GM12801 (cell line): ENCODE measurements around the gene KIF3B.

ENCODE experiments used
- TF ChIP-seq, protein P1 (sequence below): IDR thresholded peaks from one replicate; pipeline ENCODE4 v1.5.1; 2011; ENCODE audit warnings: control low read depth; ENCODE audit not compliant: insufficient read length; ENCODE audit errors: extremely low read depth

The KIF3B gene

DNA sequence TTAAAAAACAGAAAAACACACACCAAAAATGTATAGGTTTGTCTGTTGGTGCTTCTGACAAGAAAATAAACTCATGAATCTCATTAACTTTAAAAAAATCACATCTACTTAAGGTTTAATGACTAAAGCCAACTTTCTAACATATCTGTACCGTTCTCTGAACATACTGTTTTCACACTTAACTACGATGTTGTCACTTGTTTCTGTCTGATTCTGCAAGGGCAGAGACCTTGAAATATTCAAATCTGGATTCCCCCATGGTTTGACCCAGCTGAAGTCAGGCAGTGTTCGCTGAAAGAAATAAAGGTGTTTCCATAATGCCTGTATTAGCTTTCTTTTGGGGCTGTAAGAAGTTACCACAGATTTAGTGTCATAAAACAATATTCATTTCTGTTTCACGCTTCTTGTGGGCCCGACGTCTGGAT is 78.0 kb downstream of the KIF3B start:
- TF ChIP-seq, protein P1, sequence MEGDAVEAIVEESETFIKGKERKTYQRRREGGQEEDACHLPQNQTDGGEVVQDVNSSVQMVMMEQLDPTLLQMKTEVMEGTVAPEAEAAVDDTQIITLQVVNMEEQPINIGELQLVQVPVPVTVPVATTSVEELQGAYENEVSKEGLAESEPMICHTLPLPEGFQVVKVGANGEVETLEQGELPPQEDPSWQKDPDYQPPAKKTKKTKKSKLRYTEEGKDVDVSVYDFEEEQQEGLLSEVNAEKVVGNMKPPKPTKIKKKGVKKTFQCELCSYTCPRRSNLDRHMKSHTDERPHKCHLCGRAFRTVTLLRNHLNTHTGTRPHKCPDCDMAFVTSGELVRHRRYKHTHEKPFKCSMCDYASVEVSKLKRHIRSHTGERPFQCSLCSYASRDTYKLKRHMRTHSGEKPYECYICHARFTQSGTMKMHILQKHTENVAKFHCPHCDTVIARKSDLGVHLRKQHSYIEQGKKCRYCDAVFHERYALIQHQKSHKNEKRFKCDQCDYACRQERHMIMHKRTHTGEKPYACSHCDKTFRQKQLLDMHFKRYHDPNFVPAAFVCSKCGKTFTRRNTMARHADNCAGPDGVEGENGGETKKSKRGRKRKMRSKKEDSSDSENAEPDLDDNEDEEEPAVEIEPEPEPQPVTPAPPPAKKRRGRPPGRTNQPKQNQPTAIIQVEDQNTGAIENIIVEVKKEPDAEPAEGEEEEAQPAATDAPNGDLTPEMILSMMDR: no peak

DNA sequence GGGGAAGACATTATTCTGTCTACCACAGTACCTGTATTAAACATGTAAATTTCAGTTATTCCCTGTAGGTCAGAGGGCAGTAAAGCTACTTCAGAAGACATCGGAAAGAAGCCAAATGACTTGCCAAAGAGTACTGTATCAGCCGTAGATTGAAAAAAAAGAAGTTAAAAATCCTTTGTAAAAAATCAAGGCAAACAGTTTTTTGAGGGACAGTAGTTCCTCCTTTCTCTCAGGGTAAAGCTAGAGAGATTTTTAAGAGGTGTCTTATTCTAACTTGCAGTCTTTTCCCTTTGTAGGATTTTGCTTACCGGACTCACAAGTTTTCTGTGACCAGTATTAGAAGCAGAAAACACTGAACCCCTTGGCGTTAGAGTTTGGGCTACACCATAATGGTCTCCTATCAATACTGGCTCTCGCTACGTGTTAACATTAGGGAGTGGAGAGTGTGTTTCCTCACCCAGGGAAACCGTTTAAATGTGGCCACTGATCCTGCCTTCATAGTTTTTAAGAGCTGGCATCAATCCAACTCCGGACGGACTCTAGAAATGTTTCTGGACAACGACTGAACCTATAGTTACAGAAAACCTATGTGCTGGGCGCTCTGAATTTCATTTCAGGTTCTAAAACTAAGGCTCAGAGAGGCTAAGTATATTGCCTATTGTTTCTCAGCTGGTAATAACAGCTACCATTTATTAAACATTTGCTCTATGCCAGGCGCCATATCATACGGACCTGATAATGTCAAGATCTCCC is 79.3 kb downstream of the KIF3B start:
- TF ChIP-seq, protein P1: no peak

DNA sequence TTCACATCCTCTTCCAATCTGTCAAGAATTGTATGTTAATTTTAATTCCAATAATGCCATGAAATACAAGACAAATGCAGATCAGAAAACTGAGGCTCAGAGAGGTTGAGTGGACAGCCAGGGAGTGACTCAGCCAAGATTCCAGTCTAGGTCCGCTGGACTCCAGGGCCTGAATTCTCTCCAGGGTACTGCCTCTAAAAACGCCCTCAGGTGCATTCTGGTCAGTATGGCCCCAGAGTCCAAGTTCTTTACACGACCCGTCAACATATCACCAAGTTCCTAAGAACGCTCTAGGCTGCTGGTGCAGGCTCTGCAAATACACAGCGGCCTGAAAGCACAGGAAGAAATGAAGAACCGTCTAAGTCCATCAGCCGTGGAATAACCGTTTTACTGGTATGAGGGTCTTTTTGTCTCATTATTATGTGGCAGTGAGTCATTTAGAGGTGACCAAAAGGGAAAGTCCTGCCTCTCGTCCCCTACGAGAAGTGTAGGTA is 80.0 kb downstream of the KIF3B start:
- TF ChIP-seq, protein P1: no peak

DNA sequence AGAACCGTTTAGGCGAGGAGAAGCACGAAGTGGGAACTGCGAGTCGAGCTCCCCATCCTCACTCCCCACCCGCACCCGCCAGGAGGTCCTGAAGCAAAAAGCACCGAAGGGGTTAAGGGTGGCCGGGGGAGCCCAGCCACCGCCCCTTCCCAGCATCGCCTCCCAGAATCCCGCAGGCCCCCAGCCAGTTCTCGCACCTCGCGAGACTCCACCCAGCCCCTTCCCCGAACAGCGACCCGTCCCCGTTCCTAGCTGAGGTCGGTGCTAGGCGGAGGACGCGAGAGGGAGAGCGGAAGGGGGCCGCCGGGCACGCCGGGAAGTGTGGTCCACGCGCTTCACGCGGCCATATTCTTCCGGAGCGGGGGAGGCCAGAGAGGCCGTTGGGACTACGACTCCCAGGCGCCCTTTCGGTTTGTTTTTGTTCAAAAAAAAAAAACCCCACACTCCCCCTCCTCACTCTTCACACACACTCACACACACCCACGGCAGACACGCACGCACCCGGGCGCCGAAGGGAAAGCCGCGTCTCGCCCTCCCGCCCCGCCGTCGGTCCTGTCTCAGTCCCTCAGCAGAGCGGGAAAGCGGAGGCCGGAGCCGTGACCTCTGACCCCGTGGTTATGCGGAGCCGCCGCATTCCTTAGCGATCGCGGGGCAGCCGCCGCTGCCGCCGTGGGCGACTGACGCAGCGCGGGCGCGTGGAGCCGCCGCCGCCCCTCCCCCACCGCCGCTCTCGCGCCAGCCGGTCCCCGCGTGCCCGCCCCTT is 80.6 kb downstream of the KIF3B start, which contains the start of gene ASXL1:
Gene ASXL1 (plus strand): TSS at position 463 of the 763 bp plus-strand sequence. CDS start 445 bp downstream, outside the sequence.
- TF ChIP-seq, protein P1: no peak

DNA sequence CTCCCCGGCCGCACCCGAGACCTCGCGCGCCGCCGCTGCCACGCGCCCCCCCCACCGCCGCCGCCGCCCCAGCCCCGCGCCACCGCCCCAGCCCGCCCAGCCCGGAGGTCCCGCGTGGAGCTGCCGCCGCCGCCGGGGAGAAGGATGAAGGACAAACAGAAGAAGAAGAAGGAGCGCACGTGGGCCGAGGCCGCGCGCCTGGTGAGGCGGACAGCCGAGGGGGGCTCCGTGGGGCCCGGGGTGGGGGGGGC is 81.1 kb downstream of the KIF3B start:
- TF ChIP-seq, protein P1: no peak

DNA sequence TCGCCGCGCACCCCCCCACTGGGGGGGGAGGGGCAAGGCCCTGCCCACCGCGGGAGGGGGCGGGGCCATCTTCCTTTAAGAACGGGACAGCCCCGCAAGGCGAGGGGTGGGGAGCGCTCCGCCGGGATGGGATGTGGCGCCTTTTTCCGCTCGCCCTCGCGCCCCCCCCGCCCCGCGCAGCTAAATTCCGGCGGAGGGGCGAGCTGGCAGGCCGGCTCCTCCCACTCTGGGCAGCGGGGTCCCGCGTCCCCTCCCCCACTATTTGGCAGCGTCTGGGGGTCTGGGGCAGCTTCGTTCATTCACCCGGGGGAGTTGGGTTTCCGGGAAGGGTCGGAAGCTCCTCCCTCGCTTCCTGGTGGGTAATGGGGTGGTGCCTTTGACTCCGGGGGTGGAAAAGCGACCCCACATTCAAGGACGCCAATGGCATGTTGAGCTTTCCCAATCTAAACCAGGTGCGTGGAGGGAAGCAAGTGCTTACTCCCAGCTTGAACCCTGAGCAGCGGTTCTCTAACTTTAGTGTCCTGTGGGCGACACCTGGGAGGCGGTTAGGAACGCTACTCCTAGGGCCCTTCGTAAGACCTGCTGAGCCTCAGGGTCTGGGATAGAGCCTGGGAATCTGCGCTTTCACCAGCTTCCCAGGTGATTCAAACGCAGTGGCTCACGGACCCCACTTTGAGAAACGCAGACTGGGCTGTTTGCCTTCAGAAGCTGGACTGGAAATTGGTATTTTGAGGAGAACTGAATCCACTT is 81.6 kb downstream of the KIF3B start:
- TF ChIP-seq, protein P1: no peak
